AG10803 (cell line): ENCODE data around the gene HS1BP3.

ENCODE experiments used
- DNase-seq: peaks from one replicate; pipeline ENCODE4 v3.0.0; 2010; ENCODE audit warnings: low read depth
- H3K4me3 ChIP-seq: 2 replicates; pipeline ENCODE4 v1.5.1; 2011; ENCODE audit warnings: mild to moderate bottlenecking, low read length, control low read depth
- TF ChIP-seq, protein P1 (sequence below): conservative IDR thresholded peaks from 2 replicates; pipeline ENCODE4 v1.5.1; 2011; ENCODE audit warnings: mild to moderate bottlenecking, low read length, control low read depth, inconsistent platforms

HS1BP3 gene

GRCh38 chr2:20650877-20651730 lies at the start of gene HS1BP3:
Gene HS1BP3, minus strand, starts transcription at chr2:20651098. Its CDS starts 35 bp downstream, at chr2:20651063.
- TF ChIP-seq, protein P1, sequence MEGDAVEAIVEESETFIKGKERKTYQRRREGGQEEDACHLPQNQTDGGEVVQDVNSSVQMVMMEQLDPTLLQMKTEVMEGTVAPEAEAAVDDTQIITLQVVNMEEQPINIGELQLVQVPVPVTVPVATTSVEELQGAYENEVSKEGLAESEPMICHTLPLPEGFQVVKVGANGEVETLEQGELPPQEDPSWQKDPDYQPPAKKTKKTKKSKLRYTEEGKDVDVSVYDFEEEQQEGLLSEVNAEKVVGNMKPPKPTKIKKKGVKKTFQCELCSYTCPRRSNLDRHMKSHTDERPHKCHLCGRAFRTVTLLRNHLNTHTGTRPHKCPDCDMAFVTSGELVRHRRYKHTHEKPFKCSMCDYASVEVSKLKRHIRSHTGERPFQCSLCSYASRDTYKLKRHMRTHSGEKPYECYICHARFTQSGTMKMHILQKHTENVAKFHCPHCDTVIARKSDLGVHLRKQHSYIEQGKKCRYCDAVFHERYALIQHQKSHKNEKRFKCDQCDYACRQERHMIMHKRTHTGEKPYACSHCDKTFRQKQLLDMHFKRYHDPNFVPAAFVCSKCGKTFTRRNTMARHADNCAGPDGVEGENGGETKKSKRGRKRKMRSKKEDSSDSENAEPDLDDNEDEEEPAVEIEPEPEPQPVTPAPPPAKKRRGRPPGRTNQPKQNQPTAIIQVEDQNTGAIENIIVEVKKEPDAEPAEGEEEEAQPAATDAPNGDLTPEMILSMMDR, result peak; percentile 34
- H3K4me3 ChIP-seq, result peak within 1 kb of the TSS; percentile 92
- DNase-seq, result peak; percentile 71

DNA sequence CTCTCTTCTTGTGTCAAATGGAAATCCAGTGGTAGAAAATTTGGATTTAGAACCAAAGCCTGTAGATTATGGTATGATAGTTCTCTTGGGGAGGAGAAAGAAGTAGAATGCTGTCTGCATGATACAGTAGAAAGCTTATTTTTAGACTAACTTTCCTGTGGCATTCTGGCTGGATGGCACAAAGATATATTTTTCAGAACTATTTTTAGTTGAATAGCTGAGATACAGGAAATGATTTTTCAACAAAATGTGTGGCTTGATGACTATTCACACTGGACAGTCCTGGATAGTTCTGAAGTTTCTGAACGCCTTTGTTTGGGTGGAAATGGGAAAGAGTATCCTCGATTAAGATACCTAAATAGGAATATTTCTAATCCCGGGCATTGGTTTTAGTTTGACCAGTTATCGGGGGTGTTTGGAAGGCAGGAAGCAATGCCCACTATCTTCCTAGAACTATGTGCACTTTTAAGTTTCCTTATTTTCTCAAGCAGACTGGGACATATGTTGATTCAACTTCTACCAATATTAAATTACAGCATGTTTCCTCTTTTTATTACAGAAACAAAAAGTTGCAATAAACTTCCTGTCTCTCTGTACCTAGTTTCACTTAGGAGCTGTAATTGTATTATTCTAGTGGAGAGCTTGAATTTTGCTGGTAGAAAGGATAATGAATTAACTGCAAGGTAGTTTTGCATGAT lies 48.2 kb upstream of the HS1BP3 start:
- TF ChIP-seq, protein P1, result no peak
- no peak overlapping the region for H3K4me3 ChIP-seq
- DNase-seq, result no peak

- DNase-seq, result no peak
- H3K4me3 ChIP-seq, result no peak overlapping the region
- TF ChIP-seq, protein P1, result no peak
Observed at GRCh38 chr2:20697322-20697934, 46.5 kb upstream of the HS1BP3 start.

GRCh38 chr2:20696366-20696765 lies 45.5 kb upstream of the HS1BP3 start:
- no peak for DNase-seq
- TF ChIP-seq, protein P1, result no peak
- H3K4me3 ChIP-seq, result no peak overlapping the region

GRCh38 chr2:20693317-20693716 lies 42.4 kb upstream of the HS1BP3 start:
- DNase-seq, result no peak
- TF ChIP-seq, protein P1, result no peak
- H3K4me3 ChIP-seq, result no peak overlapping the region

- TF ChIP-seq, protein P1, result no peak
- H3K4me3 ChIP-seq, result no peak overlapping the region
- DNase-seq, result no peak
Observed at GRCh38 chr2:20692081-20692480, 41.2 kb upstream of the HS1BP3 start.
